ENCODE measurements around the gene FRG2B.
"Not testable (repeated sequence)": the region's sequence is repeated elsewhere in the genome, so short reads cannot be mapped to it uniquely, and the experiment has no call there.

FRG2B gene

GRCh38 chr10:133622544-133622943, 4.1 kb downstream of the FRG2B start:
- not testable (repeated sequence) for H3K36me3 ChIP-seq (ENCODE audit: control insufficient read depth, insufficient read depth, low read length); H3K9ac ChIP-seq (ENCODE audit: low read depth, low read length); H3K4me3 ChIP-seq (ENCODE audit: low read depth, low read length); H3K27ac ChIP-seq (ENCODE audit: low read depth, low read length); H3K4me1 ChIP-seq (ENCODE audit: control insufficient read depth, insufficient read depth, low read length); H3K27me3 ChIP-seq (ENCODE audit: control insufficient read depth, insufficient read depth, low read length)
- H3K9me3 ChIP-seq (ENCODE audit: control insufficient read depth, insufficient read depth, low read length) = peaks cover 46% of the 10 kb centered on the region

GRCh38 chr10:133618851-133619250, 7.7 kb downstream of the FRG2B start:
- H3K4me3 ChIP-seq (ENCODE audit: low read depth, low read length) = no peak overlapping the region
- H3K9ac ChIP-seq (ENCODE audit: low read depth, low read length) = no peak overlapping the region
- no peaks in the 10 kb centered on the region for H3K4me1 ChIP-seq (ENCODE audit: control insufficient read depth, insufficient read depth, low read length)
- H3K9me3 ChIP-seq (ENCODE audit: control insufficient read depth, insufficient read depth, low read length) = peaks cover 83% of the 10 kb centered on the region
- no peaks in the 10 kb centered on the region for H3K36me3 ChIP-seq (ENCODE audit: control insufficient read depth, insufficient read depth, low read length)
- no peaks in the 10 kb centered on the region for H3K27me3 ChIP-seq (ENCODE audit: control insufficient read depth, insufficient read depth, low read length)
- H3K27ac ChIP-seq (ENCODE audit: low read depth, low read length) = no peak overlapping the region

GRCh38 chr10:133617196-133617595, 9.4 kb downstream of the FRG2B start:
- H3K36me3 ChIP-seq (ENCODE audit: control insufficient read depth, insufficient read depth, low read length) = no peaks in the 10 kb centered on the region
- no peaks in the 10 kb centered on the region for H3K4me1 ChIP-seq (ENCODE audit: control insufficient read depth, insufficient read depth, low read length)
- H3K27me3 ChIP-seq (ENCODE audit: control insufficient read depth, insufficient read depth, low read length) = no peaks in the 10 kb centered on the region
- H3K27ac ChIP-seq (ENCODE audit: low read depth, low read length) = no peak overlapping the region
- no peak overlapping the region for H3K4me3 ChIP-seq (ENCODE audit: low read depth, low read length)
- H3K9me3 ChIP-seq (ENCODE audit: control insufficient read depth, insufficient read depth, low read length) = peaks cover 95% of the 10 kb centered on the region
- H3K9ac ChIP-seq (ENCODE audit: low read depth, low read length) = no peak overlapping the region

- no peaks in the 10 kb centered on the region for H3K27me3 ChIP-seq (ENCODE audit: control insufficient read depth, insufficient read depth, low read length)
- no peak overlapping the region for H3K4me3 ChIP-seq (ENCODE audit: low read depth, low read length)
- no peak overlapping the region for H3K9ac ChIP-seq (ENCODE audit: low read depth, low read length)
- H3K27ac ChIP-seq (ENCODE audit: low read depth, low read length) = no peak overlapping the region
- no peaks in the 10 kb centered on the region for H3K4me1 ChIP-seq (ENCODE audit: control insufficient read depth, insufficient read depth, low read length)
- H3K9me3 ChIP-seq (ENCODE audit: control insufficient read depth, insufficient read depth, low read length) = peaks cover 98% of the 10 kb centered on the region
- no peaks in the 10 kb centered on the region for H3K36me3 ChIP-seq (ENCODE audit: control insufficient read depth, insufficient read depth, low read length)
These were observed 10.0 kb downstream of the FRG2B start for GRCh38 chr10:133616371-133617130.

- Histone ChIP-seq H3K4me3 (ENCODE audit: low read depth, low read length) (no peak overlapping the region), H3K9me3 (ENCODE audit: control insufficient read depth, insufficient read depth, low read length) (peaks cover 90% of the 10 kb centered on the region), H3K36me3 (ENCODE audit: control insufficient read depth, insufficient read depth, low read length) (no peaks in the 10 kb centered on the region)
These were observed 11.6 kb downstream of the FRG2B start for GRCh38 chr10:133614830-133615580.

GRCh38 chr10:133613699-133614098, 12.9 kb downstream of the FRG2B start:
- Histone ChIP-seq H3K9me3 (ENCODE audit: control insufficient read depth, insufficient read depth, low read length) (peaks cover 89% of the 10 kb centered on the region), H3K36me3 (ENCODE audit: control insufficient read depth, insufficient read depth, low read length) (no peaks in the 10 kb centered on the region), H3K27ac (ENCODE audit: low read depth, low read length) (no peak overlapping the region), H3K27me3 (ENCODE audit: control insufficient read depth, insufficient read depth, low read length) (no peaks in the 10 kb centered on the region), H3K4me1 (ENCODE audit: control insufficient read depth, insufficient read depth, low read length) (no peaks in the 10 kb centered on the region), H3K4me3 (ENCODE audit: low read depth, low read length) (no peak overlapping the region), H3K9ac (ENCODE audit: low read depth, low read length) (no peak overlapping the region)

More at GRCh38 chr10:133614830-133615580, 11.6 kb downstream of the FRG2B start:
- Histone ChIP-seq H3K27ac (ENCODE audit: low read depth, low read length) (no peak overlapping the region), H3K4me1 (ENCODE audit: control insufficient read depth, insufficient read depth, low read length) (no peaks in the 10 kb centered on the region), H3K9ac (ENCODE audit: low read depth, low read length) (no peak overlapping the region), H3K27me3 (ENCODE audit: control insufficient read depth, insufficient read depth, low read length) (no peaks in the 10 kb centered on the region)

DNA sequence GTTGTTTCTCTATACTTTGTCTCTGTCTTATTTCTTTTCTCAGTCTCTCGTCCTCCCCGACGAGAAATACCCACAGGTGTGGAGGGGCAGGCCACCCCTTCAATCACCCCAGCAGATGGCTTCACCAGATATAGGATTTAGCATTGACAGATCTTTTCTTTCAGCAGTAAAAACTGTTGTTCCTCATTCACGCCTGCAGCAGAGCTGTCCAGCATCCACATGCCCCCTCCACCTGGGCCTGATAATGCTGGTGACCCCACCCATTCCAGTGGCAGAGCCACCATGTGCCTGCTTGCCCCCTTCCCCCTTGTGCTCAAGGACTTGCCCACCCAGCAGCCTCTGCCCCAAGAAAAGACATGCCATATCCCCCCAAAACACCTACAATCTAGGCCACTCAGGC, 15.5 kb downstream of the FRG2B start:
- Histone ChIP-seq H3K9me3 (ENCODE audit: control insufficient read depth, insufficient read depth, low read length) (peaks cover 89% of the 10 kb centered on the region), H3K27ac (ENCODE audit: low read depth, low read length) (no peak overlapping the region), H3K9ac (ENCODE audit: low read depth, low read length) (no peak overlapping the region), H3K27me3 (ENCODE audit: control insufficient read depth, insufficient read depth, low read length) (no peaks in the 10 kb centered on the region), H3K4me1 (ENCODE audit: control insufficient read depth, insufficient read depth, low read length) (no peaks in the 10 kb centered on the region), H3K36me3 (ENCODE audit: control insufficient read depth, insufficient read depth, low read length) (no peaks in the 10 kb centered on the region), H3K4me3 (ENCODE audit: low read depth, low read length) (no peak overlapping the region)

GRCh38 chr10:133608855-133609254, 17.7 kb downstream of the FRG2B start:
- no peak overlapping the region for H3K9ac ChIP-seq (ENCODE audit: low read depth, low read length)
- H3K9me3 ChIP-seq (ENCODE audit: control insufficient read depth, insufficient read depth, low read length) = peaks cover 87% of the 10 kb centered on the region
- H3K4me1 ChIP-seq (ENCODE audit: control insufficient read depth, insufficient read depth, low read length) = no peaks in the 10 kb centered on the region
- H3K4me3 ChIP-seq (ENCODE audit: low read depth, low read length) = no peak overlapping the region
- H3K36me3 ChIP-seq (ENCODE audit: control insufficient read depth, insufficient read depth, low read length) = no peaks in the 10 kb centered on the region
- no peak overlapping the region for H3K27ac ChIP-seq (ENCODE audit: low read depth, low read length)
- no peaks in the 10 kb centered on the region for H3K27me3 ChIP-seq (ENCODE audit: control insufficient read depth, insufficient read depth, low read length)

DNA sequence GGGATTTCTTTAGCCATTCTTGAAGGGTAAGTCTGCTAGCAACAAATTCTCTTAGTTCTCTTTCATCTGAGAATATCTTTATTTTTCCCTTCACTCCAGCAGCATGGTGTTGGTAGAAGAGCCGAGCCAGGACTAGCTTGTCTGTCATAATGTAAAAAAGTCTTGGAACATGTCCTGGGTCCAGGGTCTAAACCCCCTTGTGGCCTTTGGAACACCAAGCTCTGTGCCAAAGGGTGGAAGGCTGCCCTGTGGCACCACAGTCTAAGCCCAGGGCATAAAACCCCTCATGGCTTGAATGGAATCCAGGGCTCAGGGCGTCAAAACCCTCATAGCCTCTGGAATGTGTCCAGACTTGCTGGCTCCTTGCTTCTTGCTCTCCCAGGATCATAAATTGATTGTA, 23.2 kb downstream of the FRG2B start:
- not testable (repeated sequence) for H3K27ac ChIP-seq (ENCODE audit: low read depth, low read length); H3K4me3 ChIP-seq (ENCODE audit: low read depth, low read length); H3K36me3 ChIP-seq (ENCODE audit: control insufficient read depth, insufficient read depth, low read length); H3K27me3 ChIP-seq (ENCODE audit: control insufficient read depth, insufficient read depth, low read length); H3K4me1 ChIP-seq (ENCODE audit: control insufficient read depth, insufficient read depth, low read length); H3K9ac ChIP-seq (ENCODE audit: low read depth, low read length)
- peaks cover 95% of the 10 kb centered on the region for H3K9me3 ChIP-seq (ENCODE audit: control insufficient read depth, insufficient read depth, low read length)

DNA sequence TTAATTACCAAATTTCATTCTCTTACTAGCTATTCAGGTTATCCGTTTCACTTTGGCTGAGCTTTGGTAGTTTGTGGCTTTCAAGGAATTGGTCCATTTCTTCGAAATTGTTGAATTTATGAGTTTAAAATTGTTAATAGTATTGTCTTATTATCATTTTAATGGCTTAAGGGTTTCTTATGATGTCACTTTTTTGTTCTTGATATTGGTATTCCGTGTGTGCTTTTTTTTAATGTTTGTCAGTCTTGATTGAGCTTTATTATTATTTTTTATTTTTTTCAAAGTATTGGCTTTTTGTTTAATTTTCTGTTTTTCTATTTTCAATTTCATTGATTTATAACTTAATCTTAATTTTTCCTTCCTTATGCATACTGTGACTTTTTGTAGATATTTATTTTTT, 25.9 kb downstream of the FRG2B start:
- H3K9me3 ChIP-seq (ENCODE audit: control insufficient read depth, insufficient read depth, low read length) = peaks cover 95% of the 10 kb centered on the region
- no peaks in the 10 kb centered on the region for H3K4me1 ChIP-seq (ENCODE audit: control insufficient read depth, insufficient read depth, low read length)

GRCh38 chr10:133599869-133600268, 26.7 kb downstream of the FRG2B start:
- not testable (repeated sequence) for H3K4me3 ChIP-seq (ENCODE audit: low read depth, low read length); H3K36me3 ChIP-seq (ENCODE audit: control insufficient read depth, insufficient read depth, low read length); H3K27ac ChIP-seq (ENCODE audit: low read depth, low read length); H3K4me1 ChIP-seq (ENCODE audit: control insufficient read depth, insufficient read depth, low read length); H3K9ac ChIP-seq (ENCODE audit: low read depth, low read length); H3K27me3 ChIP-seq (ENCODE audit: control insufficient read depth, insufficient read depth, low read length)
- H3K9me3 ChIP-seq (ENCODE audit: control insufficient read depth, insufficient read depth, low read length) = peaks cover 96% of the 10 kb centered on the region

More for the DNA sequence above, 25.9 kb downstream of the FRG2B start:
- Histone ChIP-seq H3K27me3 (ENCODE audit: control insufficient read depth, insufficient read depth, low read length) (no peaks in the 10 kb centered on the region), H3K36me3 (ENCODE audit: control insufficient read depth, insufficient read depth, low read length) (no peaks in the 10 kb centered on the region), H3K9ac (ENCODE audit: low read depth, low read length) (no peak overlapping the region), H3K27ac (ENCODE audit: low read depth, low read length) (no peak overlapping the region), H3K4me3 (ENCODE audit: low read depth, low read length) (no peak overlapping the region)

Measured in HUES48 (cell line).